Measurements from ENCODE around the gene DSEL.

Gene DSEL

GRCh38 chr18:67500522-67501205, 15.9 kb downstream of the DSEL start:
- no peak for DNase-seq

GRCh38 chr18:67496469-67496868, 20.1 kb downstream of the DSEL start:
- DNase-seq: no peak

GRCh38 chr18:67486534-67486933, 30.0 kb downstream of the DSEL start:
- no peak for DNase-seq

GRCh38 chr18:67485655-67486054, 30.9 kb downstream of the DSEL start:
- DNase-seq: no peak

- DNase-seq: no peak
Measured at GRCh38 chr18:67484458-67484857, 32.1 kb downstream of the DSEL start.

- DNase-seq: no peak
Measured at GRCh38 chr18:67483952-67484351, 32.6 kb downstream of the DSEL start.

GRCh38 chr18:67483237-67483636, 33.3 kb downstream of the DSEL start:
- peak; percentile 41 for DNase-seq

GRCh38 chr18:67478249-67478648, 38.3 kb downstream of the DSEL start:
- no peak for DNase-seq

GRCh38 chr18:67477522-67477921, 39.0 kb downstream of the DSEL start:
- no peak for DNase-seq

GRCh38 chr18:67476585-67476984, 39.9 kb downstream of the DSEL start:
- no peak for DNase-seq

GRCh38 chr18:67475673-67476072, 40.8 kb downstream of the DSEL start:
- no peak for DNase-seq

- no peak for DNase-seq
Measured at GRCh38 chr18:67468038-67468437, 48.5 kb downstream of the DSEL start.

- DNase-seq: no peak
Measured at GRCh38 chr18:67467188-67467587, 49.3 kb downstream of the DSEL start.

- no peak for DNase-seq
Measured at GRCh38 chr18:67464499-67464898, 52.0 kb downstream of the DSEL start.

- peak; percentile 23 for DNase-seq
Measured at GRCh38 chr18:67463829-67464228, 52.7 kb downstream of the DSEL start.

- no peak for DNase-seq
Measured at GRCh38 chr18:67456711-67457110, 59.8 kb downstream of the DSEL start.
